Measurements from ENCODE around the gene P2RY6.
A peak's percentile ranks its signal among the peaks of the same experiment; 100 is the strongest.

The P2RY6 gene

DNA sequence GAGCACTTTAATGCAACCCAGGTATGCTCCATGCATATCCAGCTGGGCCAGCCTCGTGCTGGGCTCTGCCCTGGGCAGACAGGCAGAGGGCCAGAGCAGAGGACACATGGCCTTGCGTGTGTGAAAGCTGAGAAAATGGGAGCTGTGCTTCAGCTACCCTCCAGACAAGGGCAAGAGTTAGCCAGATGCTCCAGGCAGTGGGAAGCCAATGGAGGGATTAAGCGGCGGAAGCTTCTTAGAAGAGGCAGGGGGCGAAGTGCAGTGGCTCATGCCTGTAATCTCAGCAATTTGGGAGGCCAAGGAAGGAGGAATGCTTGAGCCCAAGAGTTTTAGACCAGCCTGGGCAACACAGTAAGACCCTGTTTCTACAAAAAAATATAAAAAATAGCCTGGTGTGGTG is 26.1 kb downstream of the P2RY6 start:
- no peak for DNase-seq

DNA sequence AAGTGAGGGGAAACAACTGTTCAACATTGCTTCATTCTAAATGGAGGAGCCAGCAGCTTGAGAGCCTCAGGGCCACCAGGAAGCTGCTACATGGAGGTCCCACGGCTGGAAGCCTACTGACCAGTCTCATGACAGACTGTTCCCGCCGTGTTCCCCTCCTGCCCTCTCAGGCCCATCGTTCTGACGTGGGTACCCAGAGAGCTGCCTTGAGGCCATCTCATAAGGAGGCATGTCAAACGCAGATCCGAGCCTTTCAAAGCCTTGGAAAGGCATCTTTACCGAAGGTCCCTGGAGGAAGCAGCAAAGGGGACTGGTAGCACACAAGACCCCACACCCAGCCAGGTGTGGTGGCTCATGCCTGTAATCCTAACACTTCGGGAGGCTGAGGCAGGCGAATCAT is 27.6 kb downstream of the P2RY6 start:
- DNase-seq = no peak

DNA sequence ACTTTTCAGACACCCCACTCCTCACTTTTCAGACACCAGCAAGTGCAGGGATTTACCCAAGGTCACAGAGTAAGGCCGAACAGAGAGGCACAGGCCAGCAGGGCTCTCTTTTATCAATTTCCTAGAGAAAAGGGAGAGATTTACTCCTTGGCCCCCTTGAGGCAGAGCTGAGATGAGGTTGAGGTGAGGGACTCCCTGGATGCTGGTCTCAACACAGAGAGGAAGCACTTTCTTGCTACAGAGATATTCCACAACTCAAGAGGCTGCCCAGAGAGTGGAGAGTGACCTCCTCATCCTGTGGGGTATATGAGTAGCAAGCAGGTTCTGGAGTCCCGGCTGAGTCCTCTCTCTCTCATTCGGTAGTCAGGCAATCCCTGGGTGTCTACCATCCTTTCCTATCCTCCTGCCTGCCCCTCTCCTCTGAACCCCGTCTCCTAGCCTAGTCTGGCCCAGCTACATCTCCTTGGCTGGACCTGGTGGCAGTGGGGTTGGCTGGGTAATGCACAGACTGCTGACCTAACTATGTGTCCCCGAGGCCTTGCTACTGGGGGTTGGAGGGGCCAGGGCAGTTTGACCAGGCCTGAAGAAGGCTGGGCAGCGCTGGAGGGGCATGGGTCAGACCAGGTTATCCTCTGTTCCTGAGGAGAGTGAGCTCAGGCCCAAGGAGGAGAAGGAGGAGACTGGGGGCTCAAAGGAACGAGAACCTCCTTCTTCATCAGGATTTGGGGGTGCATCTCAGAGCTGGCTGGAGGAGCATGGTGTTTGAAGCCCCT is 34.1 kb downstream of the P2RY6 start:
- DNase-seq = no peak

DNA sequence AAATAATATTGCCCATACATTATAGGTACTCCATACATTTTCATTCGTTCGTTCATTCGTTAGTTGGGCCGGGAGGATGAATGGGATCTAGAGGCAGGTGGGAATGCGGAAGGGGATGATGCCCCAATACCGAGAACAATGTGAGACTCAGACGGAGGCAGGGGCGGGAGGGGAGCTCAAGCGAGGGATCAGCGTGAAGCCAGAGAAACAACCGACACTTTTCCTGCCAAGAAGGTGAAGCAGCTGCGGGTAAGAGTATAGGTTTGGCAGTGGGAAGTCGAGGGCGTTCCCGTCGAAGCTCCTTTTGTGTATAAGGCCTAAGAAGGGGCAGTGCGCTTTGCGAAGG is 34.8 kb downstream of the P2RY6 start:
- no peak for DNase-seq

DNA sequence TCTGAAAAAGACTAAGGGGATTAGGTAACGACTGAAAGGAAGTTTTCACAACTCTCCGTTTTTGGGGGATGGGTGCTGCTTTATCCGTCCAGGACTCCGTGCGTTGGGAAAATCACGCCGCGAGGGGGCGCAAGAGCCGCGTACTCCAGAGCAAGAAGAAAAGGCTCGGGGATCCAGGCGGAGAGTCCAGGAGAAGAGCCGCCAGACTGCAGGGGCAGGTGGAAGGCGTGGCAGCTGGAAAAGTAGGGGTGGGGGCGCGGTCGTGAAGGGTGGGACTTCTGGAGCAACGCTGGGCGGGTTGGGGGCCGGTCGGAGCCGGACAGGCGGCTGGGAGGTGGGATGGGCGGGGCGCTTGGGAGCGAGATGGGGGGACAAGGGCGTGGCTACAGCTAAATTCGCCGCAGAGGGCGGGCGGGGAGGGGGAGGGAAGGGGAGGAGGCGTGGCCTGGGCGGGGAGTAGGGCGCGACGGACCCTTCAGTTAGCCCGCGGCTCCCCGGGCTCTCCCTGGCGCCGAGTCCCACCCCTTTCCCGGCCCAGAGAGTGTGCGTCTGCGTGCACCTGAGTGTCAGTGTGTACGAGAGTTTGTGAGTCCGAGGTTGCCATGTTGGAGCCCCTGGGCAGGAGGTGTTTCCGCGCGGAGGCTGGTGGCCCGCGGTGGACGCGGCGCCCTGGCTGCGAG is 35.3 kb downstream of the P2RY6 start:
- DNase-seq = peak; percentile 74 to 87 (median 82)

DNA sequence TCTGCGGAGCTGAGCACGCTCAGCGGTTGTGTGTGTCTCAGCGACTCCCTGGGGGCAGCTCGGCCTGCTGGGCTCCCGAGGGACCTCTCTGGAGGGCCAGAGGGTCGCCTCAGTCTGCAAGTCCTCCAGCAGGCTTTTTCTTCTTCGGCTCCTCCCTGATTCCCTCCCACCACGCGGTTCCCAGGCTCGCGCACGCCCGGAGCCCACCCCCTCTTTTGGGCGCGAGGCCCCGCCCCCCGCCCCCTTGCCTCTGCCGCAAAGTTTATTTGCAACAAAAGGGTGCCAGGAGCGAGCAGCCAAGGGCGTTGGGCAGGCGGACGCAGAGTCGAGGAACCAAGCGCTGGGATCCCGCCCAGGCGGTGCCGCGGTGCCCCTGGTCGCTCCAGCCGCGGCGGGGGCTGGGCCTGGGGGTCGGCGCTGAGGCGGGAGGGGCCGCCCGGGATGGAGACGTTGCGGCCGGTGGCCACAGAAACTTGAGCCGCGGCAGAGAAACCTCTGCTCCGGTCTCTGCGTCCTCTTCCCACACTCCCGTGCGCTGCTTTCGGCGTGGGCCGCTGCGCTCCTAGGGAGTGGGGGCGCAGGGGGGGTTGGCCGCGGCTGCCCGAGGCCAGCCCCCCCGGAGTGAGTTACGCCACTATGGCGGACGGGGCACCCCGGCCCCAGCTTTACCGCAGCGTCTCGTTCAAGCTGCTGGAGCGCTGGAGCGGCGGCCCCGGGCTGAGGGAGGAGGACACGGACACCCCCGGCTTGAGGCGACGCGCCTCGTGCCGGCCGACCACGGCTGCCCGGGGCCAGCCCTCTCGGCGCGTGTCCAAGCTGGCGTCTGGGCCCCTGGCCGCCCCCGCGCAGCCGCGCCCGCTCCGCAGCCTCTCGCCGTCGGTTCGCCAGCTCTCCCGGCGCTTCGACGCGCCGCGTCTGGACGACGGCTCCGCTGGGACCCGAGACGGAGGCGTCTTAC is 36.1 kb downstream of the P2RY6 start, which contains the start of gene ARHGEF17:
Gene ARHGEF17, plus strand, starts transcription at position 274 of the 958 bp plus-strand sequence. Its CDS starts 363 bp downstream, at position 637.
- peak in 4 of 5 experiments; percentile 9 to 37 (median 24) for DNase-seq

DNA sequence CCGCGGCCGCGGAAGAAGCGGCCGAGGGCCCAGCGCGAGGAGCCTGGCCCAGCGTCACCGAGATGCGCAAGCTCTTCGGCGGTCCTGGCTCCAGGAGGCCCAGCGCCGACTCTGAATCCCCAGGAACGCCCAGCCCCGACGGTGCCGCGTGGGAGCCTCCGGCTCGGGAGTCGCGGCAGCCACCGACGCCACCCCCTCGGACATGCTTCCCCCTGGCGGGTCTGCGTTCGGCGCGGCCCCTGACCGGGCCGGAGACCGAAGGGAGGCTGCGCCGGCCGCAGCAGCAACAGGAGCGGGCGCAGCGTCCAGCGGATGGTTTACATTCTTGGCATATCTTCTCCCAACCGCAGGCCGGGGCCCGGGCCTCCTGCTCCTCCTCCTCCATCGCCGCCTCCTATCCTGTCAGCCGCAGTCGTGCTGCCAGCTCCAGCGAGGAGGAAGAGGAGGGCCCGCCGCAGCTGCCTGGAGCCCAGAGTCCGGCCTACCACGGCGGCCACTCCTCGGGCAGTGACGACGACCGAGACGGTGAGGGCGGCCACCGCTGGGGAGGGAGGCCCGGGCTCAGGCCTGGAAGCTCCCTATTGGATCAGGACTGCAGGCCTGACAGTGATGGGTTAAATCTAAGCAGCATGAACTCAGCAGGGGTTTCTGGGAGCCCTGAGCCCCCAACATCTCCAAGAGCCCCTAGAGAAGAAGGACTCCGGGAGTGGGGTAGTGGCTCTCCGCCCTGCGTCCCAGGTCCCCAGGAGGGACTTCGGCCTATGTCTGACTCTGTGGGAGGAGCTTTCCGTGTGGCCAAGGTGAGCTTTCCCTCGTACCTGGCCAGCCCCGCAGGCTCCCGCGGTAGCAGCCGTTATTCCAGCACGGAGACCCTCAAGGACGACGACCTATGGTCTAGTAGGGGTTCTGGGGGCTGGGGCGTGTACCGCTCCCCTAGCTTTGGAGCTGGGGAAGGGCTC is 37.1 kb downstream of the P2RY6 start:
- no peak for DNase-seq

DNA sequence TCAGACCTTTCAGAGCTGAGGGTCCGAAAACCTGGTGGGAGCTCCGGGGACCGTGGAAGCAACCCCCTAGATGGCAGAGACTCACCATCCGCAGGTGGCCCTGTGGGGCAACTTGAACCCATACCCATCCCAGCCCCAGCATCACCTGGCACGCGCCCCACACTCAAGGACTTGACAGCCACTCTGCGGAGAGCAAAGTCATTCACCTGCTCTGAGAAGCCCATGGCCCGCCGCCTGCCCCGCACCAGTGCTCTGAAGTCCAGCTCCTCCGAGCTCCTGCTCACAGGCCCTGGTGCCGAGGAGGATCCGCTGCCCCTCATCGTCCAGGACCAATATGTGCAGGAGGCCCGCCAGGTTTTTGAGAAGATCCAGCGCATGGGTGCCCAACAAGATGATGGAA is 37.9 kb downstream of the P2RY6 start:
- no peak for DNase-seq

DNA sequence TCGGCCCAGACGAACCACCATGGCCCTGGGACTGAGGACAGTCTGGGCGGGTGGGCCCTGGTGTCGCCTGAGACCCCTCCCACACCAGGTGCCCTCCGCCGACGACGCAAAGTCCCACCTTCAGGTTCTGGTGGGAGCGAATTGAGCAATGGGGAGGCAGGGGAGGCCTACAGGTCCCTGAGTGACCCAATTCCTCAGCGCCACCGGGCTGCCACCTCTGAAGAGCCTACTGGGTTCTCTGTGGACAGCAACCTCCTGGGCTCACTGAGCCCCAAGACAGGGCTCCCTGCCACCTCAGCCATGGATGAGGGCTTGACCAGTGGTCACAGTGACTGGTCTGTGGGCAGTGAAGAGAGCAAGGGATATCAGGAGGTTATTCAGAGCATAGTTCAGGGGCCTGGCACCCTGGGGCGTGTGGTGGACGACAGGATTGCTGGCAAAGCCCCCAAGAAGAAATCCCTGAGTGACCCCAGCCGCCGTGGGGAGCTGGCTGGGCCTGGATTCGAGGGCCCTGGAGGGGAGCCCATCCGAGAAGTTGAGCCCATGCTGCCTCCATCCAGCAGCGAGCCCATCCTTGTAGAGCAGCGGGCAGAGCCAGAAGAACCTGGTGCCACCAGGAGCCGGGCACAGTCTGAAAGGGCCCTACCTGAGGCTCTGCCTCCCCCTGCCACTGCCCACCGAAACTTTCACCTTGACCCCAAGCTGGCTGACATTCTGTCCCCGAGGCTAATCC is 38.7 kb downstream of the P2RY6 start:
- DNase-seq = no peak

DNA sequence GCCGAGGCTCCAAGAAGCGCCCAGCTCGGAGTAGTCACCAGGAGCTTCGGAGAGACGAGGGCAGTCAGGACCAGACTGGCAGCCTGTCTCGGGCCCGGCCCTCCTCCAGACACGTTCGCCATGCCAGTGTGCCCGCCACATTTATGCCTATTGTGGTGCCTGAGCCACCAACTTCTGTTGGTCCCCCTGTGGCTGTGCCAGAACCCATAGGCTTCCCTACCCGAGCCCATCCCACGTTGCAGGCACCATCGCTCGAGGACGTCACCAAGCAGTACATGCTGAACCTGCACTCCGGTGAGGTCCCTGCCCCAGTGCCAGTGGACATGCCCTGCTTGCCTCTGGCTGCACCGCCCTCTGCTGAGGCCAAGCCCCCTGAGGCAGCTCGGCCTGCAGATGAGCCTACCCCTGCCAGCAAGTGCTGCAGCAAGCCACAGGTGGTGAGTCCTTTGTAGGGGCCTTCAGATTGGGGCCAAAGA is 39.3 kb downstream of the P2RY6 start:
- no peak for DNase-seq

DNA sequence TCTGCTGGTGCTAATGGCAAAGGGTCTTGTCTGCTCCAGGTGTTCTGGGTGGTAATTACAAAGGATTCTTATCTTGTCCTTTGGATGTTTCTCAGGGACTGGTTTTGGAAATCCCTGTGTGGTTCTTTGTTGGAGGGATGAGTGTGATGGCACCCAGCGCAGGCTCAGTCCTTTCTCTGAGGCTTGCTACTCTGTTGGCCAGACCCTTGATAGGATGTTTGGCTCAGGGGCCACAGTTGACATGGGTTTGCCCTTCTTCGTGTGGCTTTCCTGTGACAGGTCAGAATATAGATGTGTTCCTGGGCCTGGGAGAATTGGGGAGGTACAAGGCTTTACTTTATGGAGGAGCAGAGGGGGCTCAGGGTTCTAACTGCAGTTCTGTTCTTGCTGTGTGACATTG is 39.9 kb downstream of the P2RY6 start:
- DNase-seq = no peak

DNA sequence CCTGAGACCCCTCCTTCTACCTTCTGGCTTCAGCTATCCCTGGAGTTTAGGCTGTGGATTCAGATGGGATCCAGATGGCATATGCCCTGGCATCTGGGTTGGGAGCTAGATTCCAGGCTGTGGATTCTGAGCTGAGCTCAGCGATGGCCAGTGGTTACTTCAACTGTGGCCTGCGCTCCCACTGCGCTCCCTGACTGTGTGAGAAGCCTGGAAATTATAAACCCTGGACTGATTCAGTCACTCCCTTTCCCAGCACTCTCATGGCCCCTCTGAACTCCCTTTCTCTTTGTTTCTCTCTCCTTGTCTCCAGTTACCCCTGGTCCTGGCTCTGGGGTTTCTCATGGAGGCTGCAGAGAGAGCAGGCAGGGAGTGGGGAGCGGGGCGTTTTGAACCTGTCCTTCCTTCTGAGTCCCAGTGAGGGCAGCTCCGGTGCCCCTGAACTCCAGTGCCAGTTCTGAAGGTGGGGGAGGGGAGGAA is 40.8 kb downstream of the P2RY6 start:
- DNase-seq = no peak

DNA sequence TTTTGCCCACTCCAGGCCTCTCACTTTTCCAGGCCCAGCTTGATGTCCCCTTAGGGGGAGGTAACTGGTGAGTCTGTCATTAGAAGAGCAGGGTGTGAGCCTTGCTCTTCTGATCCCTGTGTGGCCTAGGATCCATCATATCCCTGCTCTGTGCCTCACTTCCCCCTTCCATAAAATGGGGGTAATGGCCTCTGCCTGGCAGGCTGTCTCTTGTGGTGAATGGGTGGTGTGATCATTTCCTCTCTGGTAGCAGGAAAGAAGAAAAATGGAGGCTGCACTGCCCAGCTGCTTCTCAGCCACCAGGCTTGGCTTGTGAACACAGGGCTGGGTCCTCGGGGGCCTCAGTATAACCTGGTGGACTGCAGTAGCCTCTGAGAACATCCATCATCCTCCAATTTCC is 41.5 kb downstream of the P2RY6 start:
- peak in 1 of 5 experiments; percentile 21 for DNase-seq

DNA sequence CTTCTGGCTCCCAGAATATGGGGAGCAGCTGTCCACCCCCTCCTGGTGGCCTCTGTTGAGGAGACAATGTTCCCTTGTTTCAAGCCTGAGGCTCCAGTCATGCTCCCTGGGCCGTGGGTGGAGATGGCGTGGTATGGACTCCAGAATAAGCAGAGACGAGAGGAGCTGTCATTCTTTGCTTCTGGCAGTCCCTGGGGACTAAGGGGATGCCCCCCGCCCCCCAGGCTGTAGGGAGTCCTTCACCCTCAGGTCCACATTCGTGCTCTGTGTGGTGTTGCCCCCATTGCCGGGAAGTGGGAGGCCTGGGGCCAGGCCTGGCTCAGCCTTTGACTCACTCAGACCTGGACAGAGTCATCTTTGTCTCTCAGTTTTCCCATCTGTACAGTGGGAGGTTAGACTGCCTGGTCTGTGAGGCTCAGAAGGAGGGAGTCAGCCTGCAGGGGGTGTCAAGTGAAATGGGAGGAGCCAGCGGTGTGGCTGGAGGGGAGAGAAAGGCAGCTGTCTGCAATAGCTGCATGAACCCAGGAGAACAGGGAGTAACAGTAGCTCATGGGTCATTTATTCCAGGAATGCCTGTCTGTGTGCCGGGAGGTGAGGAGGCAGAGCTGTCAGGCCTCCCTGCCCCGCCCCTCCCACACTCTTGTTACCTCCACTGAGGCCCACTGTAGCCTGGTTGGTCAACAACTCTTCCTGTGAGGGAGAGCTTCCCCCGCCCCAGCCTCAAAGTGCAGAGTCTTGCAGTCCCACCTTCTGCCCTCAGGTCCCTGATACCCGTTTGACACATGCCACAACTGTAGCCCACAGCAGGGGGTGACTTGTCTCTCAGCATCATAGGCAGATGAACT is 42.2 kb downstream of the P2RY6 start:
- DNase-seq = no peak

DNA sequence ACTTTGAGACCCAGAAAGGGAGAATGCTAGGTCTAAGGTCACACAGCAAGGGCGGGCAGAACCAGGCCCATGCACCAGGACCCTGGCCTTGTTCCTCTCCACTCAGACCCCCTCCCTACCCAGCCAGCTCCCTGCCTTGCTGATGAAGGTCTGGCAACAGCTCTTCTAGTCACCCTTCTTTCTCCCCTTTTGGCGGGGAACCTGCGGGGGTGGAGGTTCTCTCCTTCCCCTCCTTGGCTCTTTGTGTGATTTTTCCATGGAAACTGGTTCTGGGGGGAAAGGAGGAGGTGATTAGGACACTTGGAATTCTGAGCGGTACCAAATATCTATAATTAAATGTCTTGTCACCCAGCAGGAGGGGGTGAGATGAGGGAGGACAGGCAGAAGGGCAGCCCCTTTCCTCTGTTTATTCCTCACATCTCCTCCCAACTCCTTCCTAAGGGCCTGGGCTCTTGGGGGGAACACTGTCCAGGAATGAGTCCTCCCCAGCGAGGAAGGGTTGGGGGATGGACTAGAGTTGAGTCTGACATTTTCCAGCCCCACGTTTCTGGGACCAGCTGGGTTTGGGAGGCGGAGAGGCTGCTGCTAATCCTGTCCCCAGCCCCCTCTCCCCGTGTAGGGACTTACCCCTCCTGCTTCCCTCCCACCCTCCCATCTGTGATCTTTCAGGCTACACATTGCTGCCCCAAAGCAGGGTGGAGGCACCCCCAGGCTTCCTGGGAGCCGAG is 43.3 kb downstream of the P2RY6 start:
- DNase-seq = no peak

DNA sequence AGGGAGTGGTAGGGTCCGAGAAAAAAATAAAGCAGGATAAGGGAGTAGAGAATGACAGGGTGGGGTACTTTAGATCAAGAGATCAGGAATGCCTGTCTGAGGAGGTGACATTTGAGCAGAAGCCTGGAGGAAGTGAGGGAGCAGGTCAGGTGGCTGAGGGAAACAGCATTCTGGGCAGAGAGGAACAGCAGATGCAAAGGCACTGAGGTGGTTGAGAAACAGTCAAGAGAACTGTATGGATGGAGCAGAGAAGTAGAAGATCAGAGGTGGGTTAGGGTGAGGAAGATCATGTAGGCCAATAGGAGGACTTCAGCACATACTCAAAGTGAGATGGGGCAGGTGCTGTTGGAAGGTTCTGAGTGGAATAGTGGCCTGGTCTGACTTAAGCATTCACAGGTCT is 44.3 kb downstream of the P2RY6 start:
- no peak for DNase-seq

DNA sequence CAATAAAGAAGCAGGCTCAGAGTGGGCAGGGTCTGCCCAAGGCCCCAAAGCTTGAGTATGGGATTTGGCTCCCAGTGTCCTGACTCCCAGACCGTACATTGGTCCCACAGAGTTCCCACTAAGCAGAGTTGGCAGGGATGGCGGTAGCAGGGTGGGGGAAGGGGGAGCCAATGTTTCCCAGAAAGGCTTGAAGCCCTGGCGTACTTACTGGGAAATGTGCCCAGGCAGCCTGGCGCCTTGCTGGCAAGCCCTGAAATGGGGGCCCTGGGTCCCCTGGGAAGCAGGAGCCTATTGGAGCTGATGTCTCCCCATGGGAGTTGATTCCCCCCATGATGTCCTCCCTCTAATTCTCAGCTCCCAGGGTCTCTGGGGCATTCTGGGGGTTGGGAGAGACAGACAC is 45.2 kb downstream of the P2RY6 start:
- DNase-seq = no peak

DNA sequence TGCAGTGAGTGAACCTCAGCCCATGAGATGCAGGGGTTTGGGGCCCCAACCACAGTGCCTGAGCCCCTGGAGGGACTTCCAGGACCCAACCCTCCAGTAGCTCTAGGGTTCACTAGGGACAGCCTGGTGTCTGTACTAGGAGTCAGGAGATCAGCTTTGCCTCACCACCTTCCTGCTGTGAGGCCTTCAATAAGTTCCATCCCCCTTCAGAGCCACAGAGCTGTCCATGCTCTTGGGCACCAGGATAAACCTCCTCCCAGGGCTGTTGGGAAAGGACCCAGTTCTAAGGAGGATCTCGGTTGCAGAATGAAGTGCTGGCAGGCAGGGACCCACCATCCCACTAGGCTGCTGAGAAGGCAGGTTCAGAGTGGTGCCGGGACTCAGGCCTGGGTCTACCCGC is 45.7 kb downstream of the P2RY6 start:
- DNase-seq = no peak

DNA sequence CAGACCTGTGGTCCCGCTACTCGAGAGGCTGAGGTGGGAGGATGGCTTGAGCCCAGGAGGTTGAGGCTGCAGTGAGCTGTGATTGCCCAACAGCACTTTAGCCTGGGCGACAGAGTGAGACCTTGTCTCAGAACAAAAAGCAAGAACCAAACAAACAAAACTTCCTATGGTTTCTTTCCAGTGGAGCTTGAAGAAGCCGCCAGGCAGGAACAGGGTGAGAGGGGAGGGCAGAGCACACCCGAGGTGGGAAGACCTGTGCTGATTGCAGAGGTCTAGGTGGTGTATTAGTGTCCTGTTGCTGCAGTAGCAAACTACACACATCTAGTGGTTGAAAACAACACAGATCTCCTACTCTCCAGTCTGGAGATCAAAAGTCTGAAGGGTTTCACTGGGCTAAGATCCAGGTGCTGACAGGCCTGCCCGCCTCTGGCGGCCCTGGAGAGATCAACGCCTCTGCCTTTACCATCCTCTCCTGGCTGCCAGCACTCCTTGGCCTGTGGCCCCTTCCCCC is 46.4 kb downstream of the P2RY6 start:
- no peak for DNase-seq
